Omental fat pad (tissue), 4 donors: Measurements from ENCODE around the gene NLRP1. TPM values are rescaled to one million over a fixed set of nuclear protein-coding genes. Genes with fewer than 3 reads are reported as not detected.

Experiments
- ATAC-seq: fragments of 150-250 bp; one replicate; pipeline ENCODE4 v1.9.1; 2016; ENCODE audit warnings: mild to moderate bottlenecking, moderate library complexity; ENCODE audit not compliant: low FRiP score
- DNase-seq: peaks from one replicate; pipeline ENCODE4 v3.0.0-alpha.2; 2019; ENCODE audit warnings: low spot score
- total RNA-seq, 4 donors: library from RNA; depleted of rRNA; stranded (reverse); fragments of >200 nt; gene quantifications; one replicate each; pipeline ENCODE4 v1.1.0, GENCODE V29; 2016
- TF ChIP-seq, protein P1 (sequence below), 3 donors: fragments of 450-650 bp; IDR thresholded peaks; one replicate each; pipeline ENCODE4 v1.5.1; 2016 to 2017; ENCODE audit warnings: antibody characterized with exemption in 3 of 3, mild to moderate bottlenecking in 3 of 3, moderate library complexity in 2 of 3

NLRP1 gene
- total RNA-seq, 4 donors from 2014 or later = 26.1 to 88.3 (median 28.8) TPM

DNA sequence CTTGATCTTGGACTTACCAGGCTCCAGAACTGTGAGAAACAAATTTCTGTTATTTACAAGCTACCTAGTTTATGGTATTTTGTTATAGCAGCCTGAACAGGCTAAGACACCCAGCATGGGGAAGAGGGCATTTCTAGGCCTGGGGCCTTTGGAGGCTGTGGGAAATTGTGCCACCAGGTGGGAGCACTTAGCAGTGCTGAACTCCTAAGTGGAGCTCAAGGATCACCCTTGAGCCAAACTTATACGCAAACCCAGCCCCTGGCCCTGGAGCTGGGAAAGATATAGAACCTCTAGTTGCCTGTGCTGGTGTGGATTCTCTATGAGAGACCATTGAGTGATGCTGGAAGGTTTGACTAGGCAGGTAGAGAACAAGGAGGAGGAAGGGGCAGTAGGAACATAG, 61.8 kb downstream of the NLRP1 start:
- TF ChIP-seq, protein P1, sequence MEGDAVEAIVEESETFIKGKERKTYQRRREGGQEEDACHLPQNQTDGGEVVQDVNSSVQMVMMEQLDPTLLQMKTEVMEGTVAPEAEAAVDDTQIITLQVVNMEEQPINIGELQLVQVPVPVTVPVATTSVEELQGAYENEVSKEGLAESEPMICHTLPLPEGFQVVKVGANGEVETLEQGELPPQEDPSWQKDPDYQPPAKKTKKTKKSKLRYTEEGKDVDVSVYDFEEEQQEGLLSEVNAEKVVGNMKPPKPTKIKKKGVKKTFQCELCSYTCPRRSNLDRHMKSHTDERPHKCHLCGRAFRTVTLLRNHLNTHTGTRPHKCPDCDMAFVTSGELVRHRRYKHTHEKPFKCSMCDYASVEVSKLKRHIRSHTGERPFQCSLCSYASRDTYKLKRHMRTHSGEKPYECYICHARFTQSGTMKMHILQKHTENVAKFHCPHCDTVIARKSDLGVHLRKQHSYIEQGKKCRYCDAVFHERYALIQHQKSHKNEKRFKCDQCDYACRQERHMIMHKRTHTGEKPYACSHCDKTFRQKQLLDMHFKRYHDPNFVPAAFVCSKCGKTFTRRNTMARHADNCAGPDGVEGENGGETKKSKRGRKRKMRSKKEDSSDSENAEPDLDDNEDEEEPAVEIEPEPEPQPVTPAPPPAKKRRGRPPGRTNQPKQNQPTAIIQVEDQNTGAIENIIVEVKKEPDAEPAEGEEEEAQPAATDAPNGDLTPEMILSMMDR (IDR thresholded peaks at IDR 0.05) = no peak
- ATAC-seq (no peak), DNase-seq (no peak)

DNA sequence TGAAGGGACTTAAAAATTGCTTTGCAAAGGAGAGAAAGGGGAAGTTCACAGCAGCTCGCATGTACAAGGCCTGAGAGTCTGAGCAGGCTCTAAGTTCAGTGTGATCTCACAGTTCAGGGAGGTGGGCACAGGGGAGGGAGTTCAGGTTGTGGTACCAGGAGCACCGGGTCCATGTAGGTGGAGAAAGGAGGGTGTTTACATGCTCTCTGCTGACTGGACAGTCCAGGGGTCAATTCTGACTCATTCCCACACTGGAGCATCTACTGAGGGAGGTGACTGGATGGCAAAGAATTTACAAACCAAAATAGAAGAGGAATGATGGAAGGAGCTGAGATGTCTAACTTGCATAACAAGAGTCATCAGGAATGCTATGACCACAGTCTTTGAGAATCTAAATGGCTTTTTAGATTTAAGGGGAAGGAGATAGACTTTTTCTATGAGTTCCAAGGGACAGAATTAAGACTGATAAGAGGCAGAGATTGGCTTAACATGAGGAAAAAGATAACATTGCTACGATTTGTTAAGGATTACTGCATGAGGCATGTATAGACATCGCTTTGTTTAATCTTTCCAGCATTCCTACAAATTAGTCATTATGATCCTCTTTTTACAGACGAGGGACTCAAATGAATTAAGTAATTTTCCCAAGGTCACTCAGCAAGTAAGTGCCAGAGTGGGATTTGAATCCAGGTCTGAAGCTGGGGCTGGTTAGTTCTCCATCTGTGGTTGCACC, 68.1 kb downstream of the NLRP1 start:
- DNase-seq (no peak), ATAC-seq (peak; percentile 94)
- TF ChIP-seq, protein P1 (IDR thresholded peaks at IDR 0.05) = no peak

DNA sequence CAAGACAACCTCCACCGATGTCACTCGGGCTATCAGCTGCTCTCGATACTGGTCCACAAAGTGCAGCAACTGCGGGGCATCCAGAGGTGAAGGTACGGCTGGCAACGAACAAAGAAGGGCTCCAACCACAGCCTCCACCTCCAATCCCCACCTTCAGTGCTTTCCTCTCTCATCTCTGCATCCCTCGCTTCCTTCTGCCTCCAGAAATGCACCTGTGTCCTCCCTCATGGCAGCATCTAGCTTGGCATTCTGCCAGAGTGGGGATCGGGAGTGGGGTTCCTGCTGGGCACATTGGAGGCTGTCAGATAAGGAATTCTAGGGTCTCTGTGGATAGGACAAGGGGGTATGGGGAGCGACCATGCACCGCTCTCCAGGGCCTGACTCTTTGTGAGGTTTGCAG, 69.3 kb downstream of the NLRP1 start:
- ATAC-seq = no peak
- TF ChIP-seq, protein P1 (IDR thresholded peaks at IDR 0.05) = no peak
- DNase-seq = no peak

DNA sequence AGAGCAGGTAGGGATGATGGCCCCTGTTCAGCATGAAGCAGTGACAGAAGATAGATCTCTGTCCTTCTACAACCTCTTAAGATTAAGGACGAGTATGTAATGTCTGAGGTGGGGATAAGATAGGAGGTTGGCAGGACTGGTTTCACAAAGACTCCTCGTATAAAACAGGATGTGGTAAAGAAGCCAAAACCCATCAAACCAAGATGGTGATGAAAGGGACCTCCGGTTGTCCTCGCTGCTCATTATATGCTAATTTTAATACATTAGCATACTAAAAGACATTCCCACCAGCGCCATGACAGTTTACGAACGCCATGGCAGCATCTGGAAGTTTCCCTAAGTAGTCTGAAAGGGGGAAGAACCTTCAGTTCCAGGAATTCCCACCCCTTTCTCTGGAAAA, 70.7 kb downstream of the NLRP1 start:
- ATAC-seq (no peak), DNase-seq (no peak)
- TF ChIP-seq, protein P1 (IDR thresholded peaks at IDR 0.05) = no peak

DNA sequence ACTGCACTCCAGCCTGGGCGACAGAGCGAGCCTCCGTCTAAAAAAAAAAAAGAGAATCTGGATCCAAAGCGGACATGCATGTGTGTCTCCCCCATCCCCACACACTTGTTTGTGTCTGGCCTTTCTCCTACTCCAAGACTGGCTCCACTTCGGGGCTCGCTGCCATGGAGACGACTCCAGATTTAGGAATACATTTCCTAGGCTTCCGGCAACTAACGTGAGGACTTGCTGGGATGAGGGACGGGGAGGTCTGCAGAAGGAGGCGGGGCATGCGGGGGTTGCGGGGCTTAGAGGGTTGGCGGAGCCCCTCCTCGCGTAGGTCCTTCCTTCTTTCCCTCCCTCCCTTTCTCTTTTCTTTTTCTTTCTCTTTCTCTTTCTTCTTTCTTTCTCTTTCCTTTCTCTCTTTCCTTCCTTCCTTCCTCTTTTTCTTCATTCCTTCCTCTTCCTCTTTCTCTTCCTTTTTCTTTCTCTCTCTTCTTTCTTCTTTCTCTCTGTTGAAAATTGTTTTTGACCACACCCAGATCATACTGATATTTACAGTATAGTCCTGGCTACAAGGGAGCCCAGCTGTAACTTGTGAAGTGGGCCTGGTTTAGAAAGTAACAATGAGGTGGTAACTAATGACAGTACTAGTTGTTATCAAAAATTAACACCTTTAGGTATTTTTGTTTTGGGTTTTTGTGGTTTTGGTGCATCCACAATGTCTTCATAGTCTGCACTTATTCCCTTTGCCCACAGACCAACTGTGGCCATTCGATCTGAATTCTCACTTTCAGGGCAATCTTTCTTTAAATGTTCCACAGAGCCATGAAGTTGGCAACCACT, 72.7 kb downstream of the NLRP1 start:
- TF ChIP-seq, protein P1 (IDR thresholded peaks at IDR 0.05) = no peak
- DNase-seq (peak; percentile 28), ATAC-seq (peak; percentile 47)

DNA sequence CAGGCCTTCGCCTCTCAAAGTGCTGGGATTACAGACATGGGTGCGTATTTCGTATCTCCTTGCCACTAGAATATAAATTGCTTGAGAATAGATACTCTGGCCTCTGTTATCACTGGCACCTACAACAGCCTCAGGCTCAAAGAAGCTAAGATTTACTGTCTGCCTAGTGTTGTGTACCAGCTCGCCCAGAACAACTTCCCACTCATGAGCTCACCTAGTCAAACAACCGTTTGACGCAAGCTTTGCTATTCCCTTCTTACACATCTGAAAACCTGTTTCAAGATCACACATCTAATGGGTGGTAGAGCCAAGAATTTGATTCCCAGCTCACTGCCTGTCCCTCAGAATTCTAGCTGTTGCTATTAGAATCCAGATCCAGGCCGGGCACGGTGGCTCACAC, 73.5 kb downstream of the NLRP1 start:
- TF ChIP-seq, protein P1 (IDR thresholded peaks at IDR 0.05) = no peak
- ATAC-seq (no peak), DNase-seq (no peak)
